NCI-H2227 (cell line): ENCODE data around the gene GPR179.

ENCODE experiments used
- DNase-seq: peaks from one replicate; lab custom pipeline; 2025; ENCODE audit not compliant: unreplicated experiment; lab: John Stamatoyannopoulos, UW

GPR179 gene, protein sequence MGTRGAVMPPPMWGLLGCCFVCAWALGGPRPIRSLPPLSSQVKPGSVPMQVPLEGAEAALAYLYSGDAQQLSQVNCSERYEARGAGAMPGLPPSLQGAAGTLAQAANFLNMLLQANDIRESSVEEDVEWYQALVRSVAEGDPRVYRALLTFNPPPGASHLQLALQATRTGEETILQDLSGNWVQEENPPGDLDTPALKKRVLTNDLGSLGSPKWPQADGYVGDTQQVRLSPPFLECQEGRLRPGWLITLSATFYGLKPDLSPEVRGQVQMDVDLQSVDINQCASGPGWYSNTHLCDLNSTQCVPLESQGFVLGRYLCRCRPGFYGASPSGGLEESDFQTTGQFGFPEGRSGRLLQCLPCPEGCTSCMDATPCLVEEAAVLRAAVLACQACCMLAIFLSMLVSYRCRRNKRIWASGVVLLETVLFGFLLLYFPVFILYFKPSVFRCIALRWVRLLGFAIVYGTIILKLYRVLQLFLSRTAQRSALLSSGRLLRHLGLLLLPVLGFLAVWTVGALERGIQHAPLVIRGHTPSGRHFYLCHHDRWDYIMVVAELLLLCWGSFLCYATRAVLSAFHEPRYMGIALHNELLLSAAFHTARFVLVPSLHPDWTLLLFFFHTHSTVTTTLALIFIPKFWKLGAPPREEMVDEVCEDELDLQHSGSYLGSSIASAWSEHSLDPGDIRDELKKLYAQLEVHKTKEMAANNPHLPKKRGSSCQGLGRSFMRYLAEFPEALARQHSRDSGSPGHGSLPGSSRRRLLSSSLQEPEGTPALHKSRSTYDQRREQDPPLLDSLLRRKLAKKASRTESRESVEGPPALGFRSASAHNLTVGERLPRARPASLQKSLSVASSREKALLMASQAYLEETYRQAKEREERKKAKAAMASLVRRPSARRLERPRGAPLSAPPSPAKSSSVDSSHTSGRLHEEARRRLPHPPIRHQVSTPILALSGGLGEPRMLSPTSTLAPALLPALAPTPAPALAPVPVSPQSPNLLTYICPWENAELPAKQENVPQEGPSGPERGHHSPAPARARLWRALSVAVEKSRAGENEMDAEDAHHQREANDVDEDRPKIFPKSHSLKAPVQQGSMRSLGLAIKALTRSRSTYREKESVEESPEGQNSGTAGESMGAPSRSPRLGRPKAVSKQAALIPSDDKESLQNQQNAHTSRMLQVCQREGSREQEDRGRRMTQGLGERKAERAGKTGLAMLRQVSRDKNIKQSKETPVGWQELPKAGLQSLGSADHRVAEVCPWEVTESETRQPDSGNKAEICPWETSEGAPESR (N-terminal part only)

DNA sequence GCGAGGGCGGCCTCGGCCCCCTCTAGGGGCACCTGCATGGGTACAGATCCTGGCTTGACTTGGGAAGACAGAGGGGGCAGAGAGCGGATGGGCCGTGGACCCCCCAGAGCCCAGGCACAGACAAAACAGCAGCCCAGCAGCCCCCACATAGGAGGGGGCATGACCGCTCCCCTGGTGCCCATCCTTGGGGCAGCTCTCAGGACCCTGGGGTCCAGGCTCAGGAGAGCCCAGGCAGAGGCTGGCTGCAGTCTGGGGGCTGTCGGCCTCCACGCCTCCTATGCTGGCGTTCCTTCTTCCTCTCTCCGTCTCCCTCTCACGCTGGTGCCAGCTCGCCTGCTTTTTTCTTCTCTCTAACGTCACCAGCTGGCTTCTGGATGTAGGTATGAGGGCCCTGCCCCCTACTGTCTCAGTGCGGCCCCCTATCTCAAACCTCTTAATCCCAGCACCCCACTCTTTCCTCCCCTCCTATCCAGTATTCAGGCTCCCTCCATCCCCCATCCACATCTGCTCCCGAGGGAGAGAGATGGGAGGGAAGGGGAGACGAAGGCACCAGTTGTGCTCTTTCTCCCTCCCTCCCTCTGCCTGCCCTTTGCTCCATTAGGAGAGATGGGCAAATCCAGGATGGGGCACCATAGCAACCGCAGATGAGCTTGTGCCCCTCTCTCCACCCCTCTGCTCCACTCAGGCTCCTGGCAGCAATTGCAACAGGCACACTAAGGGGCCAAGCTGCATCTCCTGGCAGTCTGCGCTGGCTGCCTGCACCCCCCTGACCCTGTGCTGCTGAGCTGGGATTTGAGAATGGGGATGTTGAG lies at the start of gene GPR179:
TSS of gene GPR179 (minus strand) at position 349 of the 812 bp plus-strand sequence. CDS start at position 182, 167 bp downstream.
- peak; percentile 78 for DNase-seq

DNA sequence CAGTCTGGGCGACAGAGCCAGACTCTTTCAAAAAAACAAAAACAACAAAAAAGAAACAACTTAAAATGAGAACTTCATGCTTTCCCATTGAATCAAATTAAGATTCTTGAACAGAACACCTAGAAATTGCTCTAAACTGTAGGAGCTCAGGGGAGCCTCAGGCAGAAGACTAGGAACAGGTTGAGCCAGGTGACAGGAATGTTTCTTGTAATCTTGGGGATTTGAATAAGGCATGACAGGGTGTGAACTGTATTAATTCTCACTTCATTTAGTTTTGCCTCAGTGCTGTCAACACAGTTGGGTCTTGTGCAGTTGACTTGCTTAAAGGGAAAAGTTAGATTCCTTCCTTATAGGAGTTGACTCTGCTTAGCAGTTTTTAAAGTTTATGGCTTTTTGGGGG lies 35.7 kb upstream of the GPR179 start:
- DNase-seq, result no peak

DNA sequence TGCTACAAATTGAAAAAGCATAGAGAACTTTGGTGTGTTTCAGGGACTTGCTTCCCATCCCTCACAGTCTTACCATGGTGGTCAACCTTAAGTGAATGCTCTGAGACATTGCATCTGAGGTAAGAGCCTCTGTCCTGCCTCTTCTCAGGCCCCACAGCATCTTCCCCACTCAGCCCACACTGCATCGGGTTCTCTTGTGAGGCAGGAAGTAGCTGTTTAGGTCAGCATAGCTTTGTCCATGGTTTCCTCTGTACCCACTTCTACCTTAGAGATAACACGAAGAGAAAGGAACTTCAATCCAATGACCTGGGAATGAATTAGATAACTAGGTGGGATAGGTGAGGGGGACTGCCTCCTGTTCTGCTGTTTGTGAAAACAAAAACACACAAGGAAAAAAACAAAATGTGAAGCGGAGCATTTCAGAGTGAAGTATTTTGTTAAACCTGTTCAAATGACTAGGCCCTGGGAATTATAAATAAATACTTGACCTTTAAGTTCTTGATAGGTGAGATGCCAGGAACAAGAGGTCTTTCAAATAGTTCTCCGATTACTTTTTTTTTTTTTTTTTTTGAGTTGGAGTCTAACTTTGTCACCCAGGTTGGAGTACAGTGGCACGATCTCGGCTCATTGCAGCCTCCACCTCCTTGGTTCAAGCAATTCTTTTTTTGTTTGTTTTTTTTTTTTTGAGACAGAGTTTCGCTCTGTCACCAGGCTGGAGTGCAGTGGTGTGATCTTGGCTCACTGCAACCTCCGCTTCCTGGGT lies 25.5 kb upstream of the GPR179 start:
- no peak for DNase-seq

DNA sequence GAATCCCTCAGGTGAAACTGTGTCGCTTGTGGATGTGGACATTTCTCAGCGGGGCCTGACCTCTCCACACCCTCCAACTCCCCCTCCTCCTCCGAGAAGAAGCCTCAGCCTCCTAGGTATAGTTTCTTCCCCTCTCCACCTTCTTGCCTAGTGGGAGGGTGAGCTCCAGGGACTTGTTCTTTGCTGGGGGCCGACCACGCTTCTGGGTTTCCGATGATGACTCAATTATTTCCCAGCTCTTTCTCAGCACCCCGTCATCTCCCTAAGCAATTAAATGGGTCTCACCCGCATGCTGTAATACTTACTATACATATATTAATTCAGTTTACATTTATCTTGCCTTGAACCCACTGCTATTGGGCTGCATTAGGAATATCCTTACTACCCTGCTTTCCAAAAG lies 21.0 kb upstream of the GPR179 start:
- DNase-seq, result no peak

DNA sequence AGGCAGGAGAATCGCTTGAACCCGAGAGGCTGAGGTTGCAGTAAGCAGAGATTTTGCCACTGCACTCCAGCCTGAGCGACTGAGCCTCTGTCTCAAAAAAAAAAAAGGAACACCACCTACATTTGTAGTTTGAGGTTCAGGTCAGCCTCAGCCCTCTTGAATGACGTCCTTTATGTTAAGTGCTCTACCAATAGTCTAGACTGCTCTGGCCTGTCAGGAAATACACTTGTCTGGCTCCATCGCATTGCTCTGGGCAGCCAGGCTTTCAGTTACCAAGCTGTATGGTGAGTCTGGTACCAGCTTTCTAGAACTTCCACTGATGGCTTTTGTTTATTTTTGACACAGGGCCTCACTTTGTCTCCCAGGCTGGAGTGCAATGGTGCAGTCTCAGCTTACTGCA lies 19.3 kb upstream of the GPR179 start:
- DNase-seq, result no peak

DNA sequence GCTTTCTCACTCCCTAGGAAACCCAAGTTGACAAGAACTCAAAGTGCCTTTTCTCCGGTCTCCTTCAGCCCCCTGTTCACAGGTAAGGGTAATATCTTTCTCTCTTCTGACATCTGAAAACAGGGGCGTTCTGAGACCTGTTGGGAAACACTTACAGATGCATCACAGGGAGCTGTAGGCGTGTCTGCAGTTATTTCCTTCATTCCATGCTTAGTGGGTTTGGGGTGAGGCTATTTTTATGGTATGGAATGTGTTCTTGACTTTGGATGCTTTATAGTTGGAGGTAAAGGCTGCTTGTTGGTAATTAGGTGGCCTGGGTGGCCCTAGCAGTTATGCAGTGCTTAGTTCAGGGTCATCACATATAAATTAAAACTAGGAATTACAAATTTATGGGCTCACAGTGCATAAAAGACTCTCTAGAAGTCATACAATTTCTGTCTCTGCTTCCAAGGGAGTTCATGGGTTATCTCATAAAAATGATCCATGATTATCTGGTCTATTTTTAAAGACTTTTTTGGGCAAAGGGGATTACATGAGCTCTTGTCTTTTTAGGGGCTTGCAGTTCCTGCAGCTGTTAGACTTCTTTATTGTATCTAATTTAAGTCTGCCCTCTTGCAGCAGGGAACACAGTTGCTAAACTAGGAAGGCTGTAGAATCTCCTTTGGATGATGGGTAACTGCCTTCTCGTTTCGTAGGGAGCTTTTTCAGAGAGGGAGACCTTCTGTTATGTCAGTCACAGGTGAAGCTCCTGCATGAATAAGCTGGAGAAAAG lies 18.1 kb upstream of the GPR179 start:
- no peak for DNase-seq

DNA sequence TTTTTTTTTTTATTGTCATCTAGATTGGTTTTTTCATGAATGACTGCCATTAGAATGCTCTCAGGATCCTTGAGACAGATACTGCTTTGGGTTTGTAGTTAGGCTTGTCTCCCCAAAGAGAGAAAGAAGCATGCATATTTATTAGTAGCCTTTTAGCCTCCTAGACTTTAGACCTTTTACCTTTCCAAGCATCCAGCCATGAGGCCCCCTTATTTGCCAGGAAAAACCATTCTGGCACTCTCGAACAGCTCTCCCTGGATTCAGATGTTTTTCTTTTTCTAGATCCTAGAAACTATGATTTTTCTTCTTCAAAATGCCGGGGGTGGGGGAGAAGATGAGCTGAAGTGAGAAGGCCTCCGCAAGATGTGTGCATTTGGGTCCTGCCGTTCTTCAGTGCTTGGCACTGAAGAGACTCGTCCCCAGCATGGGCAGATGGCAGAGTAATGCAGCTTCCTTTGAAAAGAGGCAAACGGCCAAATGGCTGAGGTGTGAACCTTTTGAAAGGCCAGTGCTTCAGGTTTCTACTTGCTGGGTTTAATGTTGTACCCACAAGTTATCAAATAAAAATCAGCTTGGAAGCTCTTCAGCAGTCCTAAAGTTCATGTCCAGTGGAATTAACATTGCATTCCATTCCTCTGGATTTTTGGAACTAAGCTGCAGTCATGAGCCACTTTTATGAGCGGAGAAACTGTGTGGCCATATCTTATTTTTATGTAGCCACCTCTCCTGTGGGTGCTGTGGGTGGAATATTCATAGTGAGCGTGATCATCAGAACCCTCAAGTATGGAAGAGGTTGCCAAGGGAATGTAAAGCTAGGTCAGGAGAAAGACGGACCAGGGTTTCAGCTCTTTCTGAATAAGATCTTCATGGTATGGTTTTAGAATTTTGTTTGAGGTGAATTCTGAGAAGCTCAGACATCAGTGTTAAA lies 15.1 kb upstream of the GPR179 start:
- DNase-seq, result no peak

DNA sequence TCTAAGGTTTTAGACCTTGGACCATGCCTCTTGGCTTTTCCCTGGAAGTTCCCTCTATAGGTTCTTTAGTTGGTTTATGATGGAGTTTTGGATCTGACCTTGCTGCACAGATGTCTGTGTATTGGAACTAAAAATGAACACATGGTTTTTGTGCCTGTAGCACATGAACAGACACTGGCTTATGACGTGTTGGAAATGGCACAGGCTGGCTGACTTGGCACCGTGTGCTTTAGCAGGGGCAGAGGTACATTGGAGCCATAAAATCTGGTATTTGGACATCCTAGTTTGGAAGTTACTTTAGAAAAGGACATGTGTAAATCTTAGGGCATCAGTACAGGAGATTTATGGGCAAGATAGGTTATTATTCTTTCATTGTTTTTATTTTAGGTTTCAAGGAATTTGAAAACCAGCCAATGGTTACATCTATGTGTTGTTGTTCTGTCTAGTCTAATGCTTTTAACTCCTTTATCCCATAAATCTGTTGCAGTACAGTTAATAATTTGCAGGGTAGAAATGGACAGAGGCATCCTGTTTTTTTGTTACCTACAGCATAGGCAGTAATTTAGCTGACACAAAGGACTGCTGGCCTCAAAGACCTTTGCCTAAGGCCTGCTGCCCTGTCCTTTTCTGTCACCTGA lies 13.8 kb upstream of the GPR179 start:
- no peak for DNase-seq

DNA sequence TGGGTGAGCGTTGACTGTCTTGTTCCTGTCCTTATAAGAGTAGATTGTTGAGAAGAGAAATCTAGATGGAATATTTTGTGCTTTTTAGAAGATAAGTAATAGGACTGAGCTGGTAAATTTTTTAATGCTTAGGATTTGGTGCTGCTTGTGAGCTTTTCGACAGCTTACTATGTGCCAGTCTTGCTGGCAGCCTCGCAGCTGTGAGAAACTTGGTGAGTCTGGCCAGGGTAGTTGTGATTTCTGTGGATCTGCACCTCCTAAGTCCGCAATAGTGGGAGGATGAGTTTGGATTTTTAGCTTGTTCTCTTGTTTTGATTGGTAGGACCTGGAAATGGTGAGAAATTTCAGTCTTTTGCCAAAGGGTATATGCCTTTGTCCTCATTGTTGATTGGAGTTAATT lies 11.5 kb upstream of the GPR179 start:
- DNase-seq, result no peak

DNA sequence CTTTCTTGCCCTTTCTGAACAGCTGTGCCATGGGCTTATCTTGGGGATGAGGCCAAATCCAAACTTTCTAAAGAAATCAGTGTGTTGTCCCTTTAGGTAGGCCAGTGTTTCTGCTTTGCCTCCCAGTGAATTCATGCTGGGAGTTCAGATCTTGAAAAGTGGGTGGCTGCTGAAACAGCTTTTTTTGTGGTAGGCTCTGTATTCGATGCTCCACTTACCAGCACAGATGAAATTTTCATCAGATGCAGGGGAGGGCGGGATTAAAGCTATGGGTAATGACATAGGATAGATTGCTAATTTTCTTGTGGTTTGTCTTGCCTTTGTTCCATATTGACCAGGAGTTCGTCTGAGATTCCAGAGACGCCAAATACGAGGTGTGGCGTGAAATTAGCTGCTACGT lies 10.7 kb upstream of the GPR179 start:
- DNase-seq, result no peak

DNA sequence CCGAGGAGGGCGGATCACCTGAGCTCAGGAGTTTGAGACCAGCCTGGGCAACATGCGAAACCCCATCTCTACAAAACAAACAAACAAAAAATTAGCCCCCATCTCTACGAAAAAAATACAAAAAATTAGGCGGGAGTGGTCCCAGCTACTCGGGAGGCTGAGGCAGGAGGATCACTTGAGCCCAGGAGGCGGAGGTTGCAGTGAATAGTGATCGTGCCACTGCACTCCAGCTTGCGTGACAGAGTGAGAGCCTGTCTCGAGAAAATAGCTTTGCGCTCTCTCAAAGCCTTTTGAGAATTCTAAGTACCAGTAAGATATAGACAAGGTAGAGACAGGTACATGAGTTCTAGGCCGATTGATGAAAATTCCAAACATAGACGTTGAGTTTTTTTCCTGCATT lies 9.9 kb upstream of the GPR179 start:
- no peak for DNase-seq

DNA sequence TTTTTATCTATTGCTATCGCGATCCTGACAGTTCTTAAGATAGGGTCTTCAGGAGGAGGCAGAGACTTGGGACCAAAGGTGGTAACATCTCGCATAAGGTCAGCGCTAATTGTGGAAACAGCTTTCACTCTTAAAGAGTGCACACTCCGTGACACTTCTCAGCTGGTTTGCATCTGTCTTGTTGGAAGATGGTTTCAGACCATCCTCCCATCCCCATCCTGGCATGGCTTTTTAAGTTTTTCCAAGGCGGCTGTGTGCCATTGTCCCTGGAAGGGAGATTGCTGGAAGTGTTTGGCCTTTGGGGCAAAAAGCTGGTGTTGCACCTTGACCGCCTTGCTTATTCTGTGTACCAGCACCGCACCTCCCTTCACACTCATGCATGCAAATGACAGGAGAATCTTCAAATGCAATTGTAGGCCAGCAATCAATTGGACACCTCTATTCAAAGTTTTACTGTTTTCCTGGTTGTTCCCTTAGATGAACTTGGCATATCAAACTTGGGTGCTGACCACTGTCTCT lies 9.4 kb upstream of the GPR179 start:
- no peak for DNase-seq

DNA sequence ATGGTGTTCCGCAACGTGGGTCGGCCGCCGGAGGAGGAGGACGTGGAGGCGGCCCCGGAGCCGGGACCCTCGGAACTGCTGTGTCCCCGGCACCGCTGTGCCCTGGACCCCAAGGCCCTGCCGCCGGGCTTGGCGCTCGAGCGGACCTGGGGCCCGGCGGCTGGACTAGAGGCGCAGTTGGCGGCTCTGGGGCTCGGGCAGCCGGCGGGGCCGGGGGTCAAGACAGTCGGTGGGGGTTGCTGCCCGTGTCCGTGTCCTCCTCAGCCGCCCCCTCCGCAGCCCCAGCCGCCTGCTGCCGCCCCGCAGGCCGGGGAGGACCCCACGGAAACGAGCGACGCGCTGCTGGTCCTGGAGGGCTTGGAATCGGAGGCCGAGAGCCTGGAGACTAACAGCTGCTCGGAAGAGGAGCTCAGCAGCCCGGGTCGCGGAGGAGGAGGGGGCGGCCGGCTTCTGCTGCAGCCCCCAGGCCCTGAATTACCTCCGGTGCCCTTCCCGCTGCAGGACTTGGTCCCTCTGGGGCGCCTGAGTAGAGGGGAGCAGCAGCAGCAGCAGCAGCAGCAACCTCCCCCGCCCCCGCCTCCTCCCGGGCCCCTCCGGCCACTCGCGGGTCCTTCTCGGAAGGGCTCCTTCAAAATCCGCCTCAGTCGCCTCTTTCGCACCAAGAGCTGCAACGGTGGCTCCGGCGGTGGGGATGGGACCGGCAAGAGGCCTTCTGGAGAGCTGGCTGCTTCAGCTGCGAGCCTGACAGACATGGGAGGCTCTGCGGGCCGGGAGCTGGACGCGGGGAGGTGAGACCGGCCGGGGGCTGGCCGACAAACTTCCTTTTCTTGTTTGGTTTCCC lies 8.7 kb upstream of the GPR179 start:
- DNase-seq, result peak; percentile 46

DNA sequence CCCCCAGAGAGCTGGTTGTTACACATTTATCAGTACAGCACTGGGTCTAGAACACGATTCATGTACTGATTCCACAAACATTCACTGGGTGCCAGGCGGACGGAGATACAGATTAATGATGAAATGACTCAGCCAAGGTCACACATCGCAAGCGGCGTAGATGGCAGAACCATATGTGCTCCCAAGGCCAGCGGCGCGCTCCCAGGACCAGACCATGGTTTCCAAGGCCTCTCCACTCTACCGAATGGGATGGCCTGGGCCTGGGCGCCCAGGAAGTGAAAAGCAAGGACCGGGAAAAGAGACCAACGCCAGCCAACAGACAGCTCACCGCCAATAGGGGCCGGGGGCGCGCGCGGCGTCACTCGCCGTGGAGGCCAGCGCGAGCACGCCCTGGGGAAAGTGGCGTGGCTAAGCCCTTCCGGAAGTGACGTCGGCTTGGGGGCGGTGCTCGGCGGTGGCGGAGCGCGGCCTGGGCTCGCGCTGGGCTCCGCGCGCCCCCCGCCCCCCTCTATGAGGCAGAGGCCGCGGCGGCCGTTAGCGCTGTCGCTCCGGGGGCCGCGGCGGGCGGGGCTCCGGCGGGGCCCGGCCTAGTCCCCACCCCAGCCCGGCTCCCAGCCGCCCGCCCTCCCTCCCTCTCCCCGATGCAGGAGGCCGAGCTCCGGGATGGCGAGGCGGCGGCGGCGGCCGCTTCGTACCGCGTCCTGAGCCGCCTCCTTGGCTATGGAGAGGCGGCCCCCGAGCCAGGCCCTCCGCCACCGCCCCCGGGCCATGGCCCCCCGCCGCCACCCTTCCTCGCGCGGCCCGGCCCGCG lies 7.9 kb upstream of the GPR179 start, which contains the start of gene SOCS7:
TSS of gene SOCS7 (plus strand) at position 433 of the 811 bp plus-strand sequence. CDS start at position 642, 209 bp downstream.
- peak; percentile 98 for DNase-seq

DNA sequence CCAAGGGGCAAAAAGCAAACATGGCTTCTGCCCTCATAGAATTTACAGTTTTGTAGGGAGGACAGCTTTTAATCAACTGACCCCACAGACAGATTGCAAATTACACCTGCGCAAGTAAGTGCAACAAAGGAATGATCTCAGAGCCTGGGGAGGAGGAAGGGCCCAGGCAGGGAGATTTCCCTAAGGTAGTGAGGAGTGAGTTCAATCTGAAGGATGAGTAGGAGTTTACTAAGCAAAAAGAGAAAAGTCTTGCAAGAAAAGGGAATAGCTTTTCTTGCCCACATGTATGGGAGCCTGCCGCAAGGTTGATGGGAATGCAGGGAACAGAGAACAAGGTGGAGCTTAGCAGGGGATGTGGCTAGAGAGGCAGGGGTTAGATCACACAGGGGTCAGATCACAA lies 6.3 kb upstream of the GPR179 start:
- DNase-seq, result no peak
